HEK293T (cell line): ENCODE data around the gene ALX3.

Experiments
- ARNT ChIP-seq: fragments of 450-650 bp; IDR thresholded peaks from 2 replicates; pipeline ENCODE4 v1.6.1; 2017; ENCODE audit warnings: mild to moderate bottlenecking
- BHLHE40 ChIP-seq: fragments of 450-650 bp; IDR thresholded peaks from 2 replicates; pipeline ENCODE4 v1.6.1; 2016; ENCODE audit warnings: mild to moderate bottlenecking, moderate library complexity, borderline replicate concordance
- CTBP1 ChIP-seq: fragments of 450-650 bp; IDR thresholded peaks from 2 replicates; pipeline ENCODE4 v1.6.1; 2016; ENCODE audit warnings: borderline replicate concordance
- FOXA1 ChIP-seq: fragments of 450-650 bp; IDR thresholded peaks from 2 replicates; pipeline ENCODE4 v1.6.1; 2016; ENCODE audit warnings: mild to moderate bottlenecking
- FOXK2 ChIP-seq: fragments of 450-650 bp; IDR thresholded peaks from 2 replicates; pipeline ENCODE4 v1.6.1; 2016; ENCODE audit warnings: mild to moderate bottlenecking
- FOXM1 ChIP-seq: fragments of 450-650 bp; IDR thresholded peaks from 2 replicates; pipeline ENCODE4 v1.6.1; 2017; ENCODE audit warnings: mild to moderate bottlenecking, borderline replicate concordance
- L3MBTL2 ChIP-seq: fragments of 450-650 bp; conservative IDR thresholded peaks from 2 replicates; pipeline ENCODE4 v1.6.1; 2016; ENCODE audit warnings: mild to moderate bottlenecking
- PKNOX1 ChIP-seq: fragments of 450-650 bp; IDR thresholded peaks from 2 replicates; pipeline ENCODE4 v1.6.1; 2016
- SP1 ChIP-seq: fragments of 450-650 bp; IDR thresholded peaks from 2 replicates; pipeline ENCODE4 v1.6.1; 2017
- SUZ12 ChIP-seq: fragments of 450-650 bp; IDR thresholded peaks from 2 replicates; pipeline ENCODE4 v1.6.1; 2016; ENCODE audit warnings: mild to moderate bottlenecking
- TARDBP ChIP-seq: fragments of 450-650 bp; IDR thresholded peaks from 2 replicates; pipeline ENCODE4 v1.6.1; 2016

- TF ChIP-seq FOXM1, result no peak
- no peak for TF ChIP-seq SP1
- TF ChIP-seq SUZ12, result no peak
- no peak for TF ChIP-seq L3MBTL2
- no peak for TF ChIP-seq ARNT
- no peak for TF ChIP-seq TARDBP
- no peak for TF ChIP-seq FOXK2
- TF ChIP-seq CTBP1, result no peak
- TF ChIP-seq BHLHE40, result no peak
- TF ChIP-seq PKNOX1, result no peak
- no peak for TF ChIP-seq FOXA1
These were observed 12.4 kb downstream of the ALX3 start for GRCh38 chr1:110057963-110058518.
